HG02943 (cell line): ENCODE data around the gene EIF3J.
"Not testable (repeated sequence)": the region's sequence is repeated elsewhere in the genome, so short reads cannot be mapped to it uniquely, and the experiment has no call there.

ENCODE experiments used
- ATAC-seq: cut with Tn5 transposase; IDR thresholded peaks from one replicate; pipeline ENCODE4 v1.9.1; 2021; ENCODE audit warnings: mild to moderate bottlenecking, low read depth, moderate library complexity; ENCODE audit not compliant: unreplicated experiment

Gene EIF3J

DNA sequence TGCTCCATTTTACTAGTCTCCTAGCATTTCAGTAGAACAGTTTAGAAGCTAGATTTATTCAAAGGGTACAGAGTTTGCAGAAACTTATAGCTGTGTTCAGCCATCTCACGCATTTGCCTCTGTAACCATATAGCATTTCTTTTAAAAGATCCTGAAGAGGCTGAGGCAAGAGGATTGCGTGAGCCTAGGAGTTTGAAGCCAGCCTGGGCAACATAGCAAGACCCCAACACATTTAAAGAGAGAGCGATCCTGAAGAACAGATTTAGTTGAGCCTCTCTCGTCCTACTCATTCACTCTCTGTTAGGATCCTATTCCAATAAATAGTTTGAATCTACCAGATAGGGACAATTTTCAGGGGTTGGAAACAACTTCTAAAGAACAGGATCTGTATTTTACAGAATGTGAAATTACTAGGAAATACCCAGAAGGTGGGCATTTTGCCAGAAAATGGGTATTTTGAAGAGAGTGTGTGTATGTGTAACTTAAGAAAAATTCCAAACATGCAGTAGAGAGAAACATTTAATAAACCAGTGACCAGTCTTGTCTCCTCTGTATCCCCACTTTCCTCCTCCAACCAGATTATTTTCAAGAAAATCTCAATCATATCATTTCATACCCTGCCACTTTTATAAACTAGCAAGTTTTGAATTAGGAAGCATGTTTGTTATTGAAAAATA lies 4.5 kb downstream of the EIF3J start:
- ATAC-seq, result no peak

GRCh38 chr15:44542596-44542995 lies 5.6 kb downstream of the EIF3J start:
- ATAC-seq, result no peak

GRCh38 chr15:44544745-44545144 lies 7.8 kb downstream of the EIF3J start:
- not testable (repeated sequence) for ATAC-seq

DNA sequence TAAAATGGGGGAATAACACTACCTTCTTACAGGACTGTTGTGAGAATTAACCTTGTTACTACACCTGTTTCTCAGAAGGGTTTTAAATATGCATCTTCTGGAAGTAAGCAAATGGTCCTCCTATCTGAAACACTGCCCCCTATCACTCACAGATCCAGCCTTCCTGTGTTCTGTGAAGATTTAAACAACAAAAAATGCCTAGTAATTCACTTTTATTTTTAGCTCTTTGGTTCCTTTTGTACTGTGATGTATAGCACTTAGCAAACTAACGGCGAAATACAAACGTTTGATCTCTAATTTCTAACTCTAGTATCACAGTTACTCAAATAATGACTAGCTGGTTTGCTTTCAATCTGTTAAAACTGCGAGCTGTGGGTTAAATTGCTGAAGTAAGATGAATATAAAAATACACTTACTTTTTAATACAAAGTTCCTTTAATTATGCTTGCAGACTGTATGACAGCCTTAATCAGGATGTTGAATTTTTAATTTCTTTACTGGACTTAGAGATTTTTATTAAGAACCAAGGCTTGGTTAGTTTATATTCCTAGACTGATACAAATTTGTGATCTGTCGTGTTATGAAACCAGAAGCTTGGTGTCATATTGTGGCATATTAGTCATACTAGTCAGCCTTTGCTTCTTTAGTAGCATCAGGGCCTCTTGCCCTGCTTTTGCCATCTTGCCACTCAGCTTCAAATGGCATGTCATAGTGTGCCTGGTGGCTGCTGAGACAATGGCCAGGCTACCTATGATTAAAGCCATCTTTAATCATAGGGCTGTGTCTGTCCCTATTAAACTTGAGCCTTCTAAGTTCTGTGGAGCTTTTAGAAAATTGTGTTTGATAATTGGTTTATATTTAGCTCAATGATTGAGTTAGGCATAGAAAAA lies 9.2 kb downstream of the EIF3J start:
- ATAC-seq, result no peak

DNA sequence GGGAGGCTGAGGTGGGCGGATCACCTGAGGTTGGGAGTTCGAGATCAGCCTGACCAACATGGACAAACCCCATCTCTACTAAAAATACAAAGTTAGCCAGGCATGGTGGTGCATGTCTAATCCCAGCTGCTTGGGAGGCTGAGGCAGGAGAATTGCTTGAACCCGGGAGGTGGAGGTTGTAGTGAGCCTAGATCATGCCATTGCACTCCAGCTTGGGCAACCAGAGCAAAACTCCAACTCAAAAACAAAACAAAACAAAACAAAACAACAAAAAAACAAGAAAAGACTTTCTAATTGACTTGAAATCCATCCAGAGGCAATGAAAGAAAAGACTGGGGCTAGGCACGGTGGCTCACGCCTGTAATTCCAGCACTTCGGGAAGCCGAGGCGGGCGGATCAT lies 12.2 kb downstream of the EIF3J start:
- ATAC-seq, result not testable (repeated sequence)

- no peak for ATAC-seq
Measured at GRCh38 chr15:44550256-44550655, 13.3 kb downstream of the EIF3J start.

GRCh38 chr15:44550734-44551133 lies 13.8 kb downstream of the EIF3J start:
- no peak for ATAC-seq

DNA sequence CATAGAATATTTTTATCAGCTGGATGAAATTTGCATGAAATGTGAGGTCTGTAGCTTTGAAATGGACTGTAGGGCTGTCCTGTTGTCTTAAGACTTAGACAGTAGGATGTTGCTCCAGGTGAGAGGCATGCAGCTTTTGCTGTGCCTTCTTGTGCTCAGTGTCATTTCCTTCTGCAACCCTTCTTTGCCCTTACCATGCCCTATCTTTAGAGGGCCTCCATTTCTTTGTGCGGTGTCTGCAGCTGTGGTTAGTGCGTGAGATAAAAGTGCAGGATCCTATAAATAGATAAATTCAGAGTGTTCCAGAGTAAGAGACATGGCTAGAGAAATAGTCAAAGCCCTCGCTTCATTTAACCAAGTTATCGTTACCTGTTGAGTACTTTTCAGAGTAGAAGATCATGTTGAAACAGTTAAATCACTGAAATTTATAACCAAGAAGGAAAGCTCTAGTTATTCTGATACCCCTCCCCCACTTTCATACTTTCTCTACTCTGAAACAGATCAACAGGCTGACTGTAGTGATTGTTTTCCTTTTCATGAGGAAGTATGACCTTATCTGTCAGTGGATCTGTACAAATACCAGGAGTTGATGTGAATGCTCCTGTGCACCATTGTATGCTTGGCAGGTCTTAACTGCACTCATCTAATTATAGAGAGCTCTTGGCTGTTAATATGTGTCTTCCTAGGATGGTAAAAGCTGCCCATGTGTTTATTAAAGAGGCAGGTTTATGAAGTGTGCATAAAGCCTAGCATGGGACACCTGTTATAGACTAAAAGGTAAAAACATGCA lies 18.2 kb downstream of the EIF3J start:
- no peak for ATAC-seq

GRCh38 chr15:44560926-44561325 lies 24.0 kb downstream of the EIF3J start:
- ATAC-seq, result not testable (repeated sequence)

DNA sequence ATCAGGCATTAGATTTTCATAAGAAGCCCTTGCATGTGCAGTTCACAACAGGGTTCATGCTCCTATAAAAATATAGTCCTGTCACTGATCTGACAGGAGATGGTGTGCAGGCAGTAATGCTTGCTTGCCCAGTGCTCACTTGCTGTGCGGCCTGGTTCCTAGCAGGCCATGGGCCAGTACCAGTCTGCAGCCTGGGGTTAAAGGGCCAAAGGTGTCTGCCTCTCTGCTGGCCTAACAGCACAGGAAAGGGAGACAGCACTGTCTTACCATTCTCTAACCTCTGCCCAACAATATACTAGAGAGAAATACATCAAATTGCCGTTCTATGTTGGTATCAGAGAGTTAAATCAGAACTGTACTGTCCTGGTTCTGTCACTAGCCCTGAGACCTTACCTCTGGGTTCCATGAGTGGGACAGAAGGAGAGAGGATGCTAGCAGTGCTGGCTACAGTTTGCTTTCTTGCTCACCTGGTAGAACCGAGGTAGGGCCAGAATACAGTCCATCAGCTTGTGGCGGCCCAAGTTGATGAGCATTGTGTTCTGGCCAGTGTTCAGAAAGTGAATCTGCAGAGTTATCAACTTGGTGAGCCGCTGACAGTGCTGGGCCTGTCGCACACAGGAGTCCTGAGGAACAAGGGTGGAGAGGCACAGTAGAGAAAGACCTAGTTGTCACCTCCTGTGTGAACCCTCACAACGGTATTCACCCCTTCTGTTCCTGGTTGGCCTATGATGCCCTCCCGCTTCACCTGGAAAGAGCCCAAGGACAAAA lies 28.6 kb downstream of the EIF3J start:
- no peak for ATAC-seq

DNA sequence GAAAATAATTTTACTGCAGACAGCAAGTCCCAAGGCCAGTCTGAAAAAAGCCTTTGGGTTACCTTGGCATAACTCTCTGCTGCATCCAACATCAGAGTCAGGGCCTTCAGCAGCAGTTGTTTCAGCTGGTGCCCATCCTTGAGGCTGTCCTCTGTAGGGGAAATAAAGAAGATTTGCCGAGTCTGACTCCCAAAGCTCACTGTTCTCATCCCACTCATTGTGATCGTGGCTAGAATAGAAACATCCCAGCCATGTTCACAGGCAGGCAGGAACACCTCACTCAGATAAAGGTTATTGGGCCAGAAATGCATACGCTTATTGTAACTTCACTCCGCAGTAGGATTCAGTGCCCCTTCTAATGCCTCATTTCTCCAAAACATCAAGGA lies 29.2 kb downstream of the EIF3J start:
- ATAC-seq, result no peak

GRCh38 chr15:44568338-44568737 lies 31.4 kb downstream of the EIF3J start:
- no peak for ATAC-seq

- no peak for ATAC-seq
Measured at GRCh38 chr15:44569316-44569715, 32.4 kb downstream of the EIF3J start.

DNA sequence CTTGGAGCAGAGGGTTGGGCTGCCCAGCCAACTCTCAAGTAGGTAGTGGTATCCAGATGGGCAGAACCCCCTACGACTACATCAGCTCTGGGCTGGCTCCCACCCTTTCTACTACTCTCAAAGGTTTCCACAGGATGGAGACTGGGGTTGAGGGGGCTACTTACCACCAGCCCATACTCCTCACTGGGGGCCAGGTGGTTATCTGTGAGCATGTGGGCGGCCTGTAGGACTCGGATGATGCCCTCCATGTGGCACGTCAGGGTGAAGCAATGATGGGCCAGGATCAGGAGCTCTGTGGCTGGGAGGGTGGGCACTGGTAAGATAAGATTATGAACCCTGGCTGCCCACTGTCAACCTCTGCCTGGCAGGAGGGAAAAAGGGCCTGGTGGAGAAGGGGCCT lies 33.4 kb downstream of the EIF3J start:
- ATAC-seq, result no peak

GRCh38 chr15:44573386-44573785 lies 36.4 kb downstream of the EIF3J start:
- ATAC-seq, result no peak

GRCh38 chr15:44574734-44575133 lies 37.8 kb downstream of the EIF3J start:
- ATAC-seq, result no peak

- ATAC-seq, result no peak
Measured at GRCh38 chr15:44580105-44580504, 43.2 kb downstream of the EIF3J start.

- ATAC-seq, result no peak
Measured at GRCh38 chr15:44584162-44584749, 47.3 kb downstream of the EIF3J start.

DNA sequence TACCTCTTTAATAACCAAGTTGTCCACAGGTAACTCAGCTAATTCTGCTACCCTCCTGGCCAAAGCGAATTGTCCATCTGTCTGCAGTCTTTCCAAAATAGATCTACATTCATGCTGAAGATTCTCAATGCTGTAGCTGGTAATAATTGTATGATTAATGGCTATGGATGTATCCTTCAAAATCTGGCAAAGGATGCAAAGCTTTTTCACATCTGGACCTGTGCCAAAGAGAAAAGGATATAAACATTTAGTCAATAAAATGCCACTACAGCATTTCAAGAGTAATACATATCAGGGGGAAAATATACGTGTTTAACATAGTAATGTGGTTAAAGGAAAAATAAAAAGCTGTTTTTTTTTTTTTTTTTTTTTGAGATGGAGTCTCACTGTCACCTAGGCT lies 48.7 kb downstream of the EIF3J start:
- no peak for ATAC-seq

- ATAC-seq, result no peak
Measured at GRCh38 chr15:44588541-44588940, 51.6 kb downstream of the EIF3J start.
